Activated naive CD4-positive, alpha-beta T cell treated with anti-CD3 and anti-CD28 coated beads, Interleukin-2, amount 10 ng/mL, durations not matched to agents 7 days and 5 days (primary cell): ENCODE results near the gene CLRN3.
A peak's percentile ranks its signal among the peaks of the same experiment; 100 is the strongest.

Experiments used
- CTCF ChIA-PET: fragments of 350-600 bp; sonication (Branson Sonifier 250); formaldehyde crosslinking; loops from one replicate; lab custom pipeline; 2021; ENCODE audit warnings: antibody characterized with exemption; lab: Charles Lee
- DNase-seq: peaks from one replicate; pipeline ENCODE4 v3.0.0-alpha.2; 2020
- H3K27ac Mint-ChIP-seq: one replicate; pipeline ENCODE4 v1.8.0; 2021; ENCODE audit warnings: mild to moderate bottlenecking, moderate library complexity, mixed read lengths
- H3K27me3 Mint-ChIP-seq: one replicate; pipeline ENCODE4 v1.8.0; 2021; ENCODE audit warnings: mild to moderate bottlenecking, mixed read lengths
- H3K36me3 Mint-ChIP-seq: one replicate; pipeline ENCODE4 v1.8.0; 2021; ENCODE audit warnings: mixed read lengths
- H3K4me1 Mint-ChIP-seq: one replicate; pipeline ENCODE4 v1.8.0; 2021; ENCODE audit warnings: mixed read lengths
- H3K4me3 Mint-ChIP-seq: one replicate; pipeline ENCODE4 v1.8.0; 2021; ENCODE audit warnings: mild to moderate bottlenecking, moderate library complexity, mixed read lengths
- H3K9me3 Mint-ChIP-seq: one replicate; pipeline ENCODE4 v1.8.0; 2021; ENCODE audit warnings: mixed read lengths

Gene CLRN3

GRCh38 chr10:127911867-127912257 lies 19.1 kb upstream of the CLRN3 start:
- CTCF ChIA-PET, result interaction anchor here (1.3 kb wide), 1 partner anchor 99 kb away, joined by 4 read pairs; no protein-coding TSS in a partner anchor
- no peak for DNase-seq
- peaks cover 36% of the 10 kb centered on the region for H3K27me3 Mint-ChIP-seq

GRCh38 chr10:127911218-127911866 lies 18.6 kb upstream of the CLRN3 start:
- no peak for DNase-seq
- H3K27ac Mint-ChIP-seq, result no peak overlapping the region
- no peaks in the 10 kb centered on the region for H3K36me3 Mint-ChIP-seq
- CTCF ChIA-PET, result interaction anchor here (1.3 kb wide), 1 partner anchor 100 kb away, joined by 4 read pairs; no protein-coding TSS in a partner anchor
- H3K9me3 Mint-ChIP-seq, result no peaks in the 10 kb centered on the region
- H3K4me1 Mint-ChIP-seq, result no peaks in the 10 kb centered on the region
- H3K4me3 Mint-ChIP-seq, result no peak overlapping the region
- peaks cover 40% of the 10 kb centered on the region for H3K27me3 Mint-ChIP-seq

More at GRCh38 chr10:127911867-127912257, 19.1 kb upstream of the CLRN3 start:
- Mint-ChIP-seq H3K9me3 (no peaks in the 10 kb centered on the region), H3K36me3 (no peaks in the 10 kb centered on the region), H3K4me3 (no peak overlapping the region), H3K27ac (no peak overlapping the region), H3K4me1 (no peaks in the 10 kb centered on the region)

GRCh38 chr10:127910464-127910770 lies 17.7 kb upstream of the CLRN3 start:
- H3K4me3 Mint-ChIP-seq, result no peak overlapping the region
- CTCF ChIA-PET, result interaction anchor here (1.3 kb wide), 1 partner anchor 31 kb away, joined by 3 read pairs; no protein-coding TSS in a partner anchor
- peaks cover 49% of the 10 kb centered on the region for H3K27me3 Mint-ChIP-seq
- no peaks in the 10 kb centered on the region for H3K4me1 Mint-ChIP-seq
- DNase-seq, result no peak
- no peak overlapping the region for H3K27ac Mint-ChIP-seq
- H3K36me3 Mint-ChIP-seq, result no peaks in the 10 kb centered on the region
- no peaks in the 10 kb centered on the region for H3K9me3 Mint-ChIP-seq

- Mint-ChIP-seq H3K4me3 (no peak overlapping the region), H3K27ac (no peak overlapping the region), H3K4me1 (no peaks in the 10 kb centered on the region), H3K27me3 (peaks cover 55% of the 10 kb centered on the region), H3K9me3 (no peaks in the 10 kb centered on the region), H3K36me3 (no peaks in the 10 kb centered on the region)
- CTCF ChIA-PET, result interaction anchor here (1.3 to 6.4 kb wide), 2 partner anchors 31 to 102 kb away, joined by 3 to 145 read pairs; no protein-coding TSS in a partner anchor
- no peak for DNase-seq
These were observed 17.1 kb upstream of the CLRN3 start for GRCh38 chr10:127909716-127910463.

- Mint-ChIP-seq H3K4me3 (no peak overlapping the region), H3K9me3 (no peaks in the 10 kb centered on the region), H3K27me3 (peaks cover 62% of the 10 kb centered on the region), H3K27ac (no peak overlapping the region), H3K4me1 (no peaks in the 10 kb centered on the region), H3K36me3 (no peaks in the 10 kb centered on the region)
- CTCF ChIA-PET, result interaction anchor here (1.4 to 6.4 kb wide), 2 partner anchors 103 to 160 kb away, joined by 12 to 145 read pairs; no protein-coding TSS in a partner anchor
- DNase-seq, result no peak
These were observed 16.2 kb upstream of the CLRN3 start for GRCh38 chr10:127908959-127909267.

GRCh38 chr10:127908106-127908958 lies 15.6 kb upstream of the CLRN3 start:
- DNase-seq, result no peak
- Mint-ChIP-seq H3K4me3 (no peak overlapping the region), H3K9me3 (no peaks in the 10 kb centered on the region), H3K27ac (no peak overlapping the region), H3K27me3 (peaks cover 62% of the 10 kb centered on the region), H3K4me1 (no peaks in the 10 kb centered on the region), H3K36me3 (no peaks in the 10 kb centered on the region)
- CTCF ChIA-PET, result interaction anchor here (1.1 to 6.4 kb wide), 3 partner anchors 17 to 161 kb away, joined by 4 to 145 read pairs (median 12); no protein-coding TSS in a partner anchor

- peak; percentile 26 for DNase-seq
- CTCF ChIA-PET, result interaction anchor here (0.6 to 6.4 kb wide), 14 partner anchors 10 to 243 kb away, joined by 3 to 145 read pairs (median 6); no protein-coding TSS in a partner anchor
- no peak overlapping the region for H3K4me3 Mint-ChIP-seq
- no peaks in the 10 kb centered on the region for H3K4me1 Mint-ChIP-seq
- H3K9me3 Mint-ChIP-seq, result no peaks in the 10 kb centered on the region
- no peaks in the 10 kb centered on the region for H3K36me3 Mint-ChIP-seq
- H3K27me3 Mint-ChIP-seq, result peaks cover 62% of the 10 kb centered on the region
- H3K27ac Mint-ChIP-seq, result no peak overlapping the region
These were observed 14.8 kb upstream of the CLRN3 start for GRCh38 chr10:127907411-127908105.

GRCh38 chr10:127906548-127907377 lies 14.0 kb upstream of the CLRN3 start, which contains the start of gene PTPRE:
Gene PTPRE (plus strand): TSS chr10:127907103. CDS start chr10:128040882, 133,779 bp downstream.
- no peak within 1 kb of the TSS for H3K4me3 Mint-ChIP-seq
- no peak within 1 kb of the TSS for H3K27ac Mint-ChIP-seq
- H3K27me3 Mint-ChIP-seq, result peaks cover 64% of the 10 kb centered on the region
- no peaks in the 10 kb centered on the region for H3K4me1 Mint-ChIP-seq
- DNase-seq, result peak; percentile 68
- CTCF ChIA-PET, result interaction anchor here (0.6 to 6.4 kb wide), 16 partner anchors 11 to 243 kb away, joined by 3 to 145 read pairs (median 4); no protein-coding TSS in a partner anchor
- no peaks in the 10 kb centered on the region for H3K9me3 Mint-ChIP-seq
- no peaks in the 10 kb centered on the region for H3K36me3 Mint-ChIP-seq

- H3K36me3 Mint-ChIP-seq, result no peaks in the 10 kb centered on the region
- peaks cover 64% of the 10 kb centered on the region for H3K27me3 Mint-ChIP-seq
- H3K9me3 Mint-ChIP-seq, result no peaks in the 10 kb centered on the region
- no peak overlapping the region for H3K4me3 Mint-ChIP-seq
- CTCF ChIA-PET, result interaction anchor here (0.7 to 6.4 kb wide), 15 partner anchors 10 to 244 kb away, joined by 3 to 145 read pairs (median 4); no protein-coding TSS in a partner anchor
- H3K27ac Mint-ChIP-seq, result no peak overlapping the region
- no peaks in the 10 kb centered on the region for H3K4me1 Mint-ChIP-seq
- DNase-seq, result no peak
These were observed 13.1 kb upstream of the CLRN3 start for GRCh38 chr10:127905848-127906261.

GRCh38 chr10:127905001-127905847 lies 12.5 kb upstream of the CLRN3 start:
- Mint-ChIP-seq H3K27ac (no peak overlapping the region), H3K27me3 (peaks cover 63% of the 10 kb centered on the region), H3K4me3 (no peak overlapping the region), H3K4me1 (no peaks in the 10 kb centered on the region), H3K9me3 (no peaks in the 10 kb centered on the region), H3K36me3 (no peaks in the 10 kb centered on the region)
- CTCF ChIA-PET, result interaction anchor here (0.7 to 6.4 kb wide), 11 partner anchors 10 to 245 kb away, joined by 3 to 145 read pairs (median 8); no protein-coding TSS in a partner anchor
- DNase-seq, result no peak

- Mint-ChIP-seq H3K27ac (no peak overlapping the region), H3K4me3 (no peak overlapping the region), H3K36me3 (no peaks in the 10 kb centered on the region), H3K4me1 (peaks cover 3% of the 10 kb centered on the region), H3K9me3 (no peaks in the 10 kb centered on the region), H3K27me3 (peaks cover 62% of the 10 kb centered on the region)
- DNase-seq, result no peak
- CTCF ChIA-PET, result interaction anchor here (2.7 to 6.4 kb wide), 4 partner anchors 107 to 246 kb away, joined by 13 to 145 read pairs (median 26); no protein-coding TSS in a partner anchor
These were observed 11.7 kb upstream of the CLRN3 start for GRCh38 chr10:127904311-127905000.
